NCI-H82 treated with DMSO at 0.1 percent for 48 hours (cell line): ENCODE results near the gene ZNF70.

ENCODE experiments used
- DNase-seq: peaks from one replicate; lab custom pipeline; 2025; ENCODE audit not compliant: unreplicated experiment; lab: John Stamatoyannopoulos, UW

The ZNF70 gene

DNA sequence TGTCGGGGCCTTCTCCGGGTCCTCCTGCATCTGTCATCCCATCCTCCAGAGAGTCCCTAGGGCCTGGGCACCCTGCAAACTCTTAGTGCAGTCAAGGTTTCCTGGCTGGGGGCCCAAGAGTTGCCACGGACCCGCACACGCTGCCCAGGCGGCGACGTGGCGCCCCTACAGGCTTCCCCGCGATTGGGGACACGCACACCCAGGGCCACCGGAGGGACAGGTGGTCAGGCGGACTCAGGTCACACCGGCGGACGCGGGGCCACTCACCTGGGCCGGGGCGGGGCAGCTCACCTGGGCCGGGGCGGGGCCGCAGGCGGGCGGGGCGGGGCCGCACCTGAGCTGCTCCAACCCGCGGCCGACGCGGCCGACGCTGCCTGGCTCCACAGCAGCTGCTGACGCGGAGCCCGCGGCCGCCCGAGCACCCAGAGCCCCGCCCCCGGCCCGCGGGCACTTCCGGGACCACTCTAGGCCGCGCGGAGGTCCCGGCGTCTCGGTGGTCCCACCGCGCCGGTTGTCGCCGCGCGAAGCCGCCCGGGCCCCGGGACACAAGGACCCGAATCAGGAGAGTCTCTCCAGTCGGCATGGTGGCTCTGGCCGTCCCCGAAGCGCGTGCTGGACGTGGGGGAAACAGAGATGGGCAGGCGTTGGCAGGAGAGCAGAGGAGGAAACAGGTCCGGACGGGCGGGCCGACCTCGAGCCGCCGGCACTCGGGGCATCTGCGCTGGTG, at the start of gene ZNF70:
TSS of gene ZNF70 (minus strand) at position 399 of the 727 bp plus-strand sequence. CDS start 5,972 bp downstream, outside the sequence.
- peak; percentile 17 for DNase-seq

DNA sequence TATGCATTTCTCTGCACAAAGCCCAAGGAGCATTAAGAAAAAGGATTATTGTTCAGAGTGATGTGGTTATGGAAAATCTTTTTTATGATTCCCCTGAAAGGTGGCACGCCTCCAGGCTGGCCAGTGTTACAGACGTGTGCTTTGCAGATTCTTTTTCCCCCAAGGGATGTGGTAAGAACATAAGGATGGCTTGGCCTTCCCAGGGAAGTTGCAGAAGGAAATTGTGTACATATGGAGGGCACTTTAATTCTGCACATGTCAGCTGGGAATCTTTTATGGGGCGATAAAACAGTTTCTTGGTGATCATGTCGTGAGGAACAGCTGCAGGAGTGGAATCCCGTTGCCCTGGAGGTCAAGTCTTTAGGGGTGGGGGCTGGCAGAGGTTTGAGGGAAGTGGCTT, 45.5 kb upstream of the ZNF70 start:
- DNase-seq = no peak

DNA sequence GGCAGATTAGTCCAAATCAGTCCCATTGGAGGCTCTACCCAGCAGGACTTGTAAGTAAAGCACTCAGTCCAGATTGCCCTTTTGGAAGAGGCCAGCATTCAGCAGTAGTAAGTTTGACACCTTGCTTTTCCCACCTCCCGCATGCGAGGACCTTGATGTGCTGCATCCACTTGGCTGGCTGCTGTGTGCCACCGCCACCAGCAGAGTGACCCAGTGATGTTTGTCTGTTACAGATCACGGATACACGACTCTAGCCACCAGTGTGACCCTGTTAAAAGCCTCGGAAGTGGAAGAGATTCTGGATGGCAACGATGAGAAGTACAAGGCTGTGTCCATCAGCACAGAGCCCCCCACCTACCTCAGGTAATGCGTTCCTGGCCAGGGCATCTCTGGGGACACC, 42.4 kb upstream of the ZNF70 start:
- DNase-seq = no peak

DNA sequence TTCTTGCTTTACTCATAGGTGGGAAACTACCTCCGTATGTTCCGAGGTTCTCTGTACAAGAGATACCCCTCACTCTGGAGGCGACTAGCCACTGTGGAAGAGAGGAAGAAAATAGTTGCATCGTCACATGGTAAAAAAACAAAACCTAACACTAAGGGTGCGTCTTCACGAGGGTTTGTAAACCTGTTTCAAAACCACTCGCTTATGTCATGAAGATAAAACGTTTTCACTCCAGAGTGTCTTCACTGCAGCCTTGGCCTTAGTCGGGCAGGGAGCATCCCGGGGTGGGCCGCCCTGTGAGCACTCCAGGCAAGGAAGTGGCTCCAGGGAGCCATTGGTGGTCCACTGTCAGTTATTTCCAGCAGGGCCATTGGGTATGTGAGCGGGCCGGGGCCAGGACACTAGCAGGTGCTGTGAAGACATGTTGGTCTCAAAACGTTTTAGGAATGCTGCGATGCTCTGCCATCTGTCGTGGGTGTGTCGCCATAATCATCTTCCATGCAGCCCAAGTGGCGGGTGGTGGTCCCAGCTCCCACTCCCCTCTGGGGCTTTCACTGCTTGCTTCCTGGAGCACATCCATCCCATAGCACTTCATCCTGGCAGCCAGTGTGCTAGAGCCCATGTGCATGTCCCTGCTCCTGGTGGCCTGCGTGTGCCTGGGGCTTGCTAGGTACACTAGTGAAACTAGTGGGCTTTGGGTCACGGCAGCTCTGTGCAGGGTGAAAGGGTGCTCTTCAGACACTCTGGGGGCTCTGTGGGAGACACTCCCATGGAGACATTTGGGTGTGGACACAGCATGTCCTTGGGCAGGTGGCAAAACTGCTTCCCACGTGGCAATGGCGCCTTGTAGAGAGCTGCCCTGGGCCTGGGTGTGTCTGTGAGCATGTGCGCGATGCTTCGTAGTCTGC, 41.1 kb upstream of the ZNF70 start:
- no peak for DNase-seq

DNA sequence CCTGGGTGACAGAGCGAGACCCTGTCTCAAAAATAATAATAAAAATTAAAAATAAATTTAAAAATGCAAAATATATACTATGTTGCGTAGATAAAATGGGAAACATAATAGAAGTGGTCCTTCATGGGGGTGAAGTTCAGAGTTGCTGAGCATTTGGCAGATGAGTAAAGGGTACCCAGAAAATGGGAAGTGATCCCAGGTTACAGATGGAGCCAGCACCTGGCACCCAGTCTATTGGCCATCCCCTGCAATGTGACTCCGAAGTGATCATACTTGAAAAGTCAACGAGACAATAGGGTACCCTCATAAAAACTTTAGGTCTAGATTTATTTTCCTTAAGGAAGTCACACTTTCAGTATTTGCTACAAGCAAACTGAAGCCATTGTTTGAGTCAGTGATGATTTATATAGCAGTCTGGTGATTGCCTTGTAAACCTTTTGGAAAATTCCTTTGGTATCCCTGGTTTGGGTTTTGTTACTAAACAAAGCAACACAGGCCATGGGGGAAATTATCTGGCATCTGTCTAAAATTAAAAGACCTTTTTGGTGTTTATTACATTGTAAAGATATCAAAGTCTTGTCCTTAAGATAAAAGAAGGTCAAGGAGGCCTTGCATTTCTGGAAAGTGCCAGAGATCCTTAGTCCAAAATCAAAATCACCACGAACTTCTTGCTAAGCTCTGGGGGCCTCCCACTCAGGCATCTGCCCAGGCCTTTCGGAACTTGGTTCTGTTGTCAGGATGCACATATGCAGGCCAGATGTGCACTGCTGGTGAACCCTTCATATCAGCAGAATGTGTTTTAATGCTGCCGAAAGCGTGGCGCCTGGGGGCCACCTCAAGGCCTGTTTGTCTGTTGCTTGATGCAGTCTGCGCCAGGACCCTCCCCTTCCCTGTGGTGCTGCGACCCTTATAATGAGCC, 40.2 kb upstream of the ZNF70 start:
- no peak for DNase-seq

- no peak for DNase-seq
Observed at GRCh38 chr22:23789638-23790037, 38.7 kb upstream of the ZNF70 start.

- no peak for DNase-seq
Observed at GRCh38 chr22:23789121-23789520, 38.2 kb upstream of the ZNF70 start.

DNA sequence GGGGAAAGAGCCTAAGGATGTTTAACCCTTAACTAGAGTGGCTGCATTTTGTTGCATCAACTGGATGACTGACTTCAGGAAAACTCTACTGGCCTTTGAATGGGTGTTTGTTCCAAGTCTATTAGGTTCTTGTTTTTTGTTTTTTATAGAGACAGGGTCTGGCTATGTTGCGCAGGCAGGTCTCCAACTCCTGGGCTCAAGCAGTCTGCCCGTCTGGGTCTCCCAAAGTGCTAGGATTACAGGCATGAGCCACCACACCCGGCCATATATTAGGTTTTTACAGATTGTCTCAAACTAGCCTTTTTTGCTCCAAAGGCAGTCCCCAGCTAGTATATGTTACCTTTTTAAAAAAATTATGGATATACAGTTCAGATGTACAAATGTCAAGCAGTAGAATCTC, 37.0 kb upstream of the ZNF70 start:
- DNase-seq = no peak

- no peak for DNase-seq
Observed at GRCh38 chr22:23787600-23787896, 36.6 kb upstream of the ZNF70 start.

DNA sequence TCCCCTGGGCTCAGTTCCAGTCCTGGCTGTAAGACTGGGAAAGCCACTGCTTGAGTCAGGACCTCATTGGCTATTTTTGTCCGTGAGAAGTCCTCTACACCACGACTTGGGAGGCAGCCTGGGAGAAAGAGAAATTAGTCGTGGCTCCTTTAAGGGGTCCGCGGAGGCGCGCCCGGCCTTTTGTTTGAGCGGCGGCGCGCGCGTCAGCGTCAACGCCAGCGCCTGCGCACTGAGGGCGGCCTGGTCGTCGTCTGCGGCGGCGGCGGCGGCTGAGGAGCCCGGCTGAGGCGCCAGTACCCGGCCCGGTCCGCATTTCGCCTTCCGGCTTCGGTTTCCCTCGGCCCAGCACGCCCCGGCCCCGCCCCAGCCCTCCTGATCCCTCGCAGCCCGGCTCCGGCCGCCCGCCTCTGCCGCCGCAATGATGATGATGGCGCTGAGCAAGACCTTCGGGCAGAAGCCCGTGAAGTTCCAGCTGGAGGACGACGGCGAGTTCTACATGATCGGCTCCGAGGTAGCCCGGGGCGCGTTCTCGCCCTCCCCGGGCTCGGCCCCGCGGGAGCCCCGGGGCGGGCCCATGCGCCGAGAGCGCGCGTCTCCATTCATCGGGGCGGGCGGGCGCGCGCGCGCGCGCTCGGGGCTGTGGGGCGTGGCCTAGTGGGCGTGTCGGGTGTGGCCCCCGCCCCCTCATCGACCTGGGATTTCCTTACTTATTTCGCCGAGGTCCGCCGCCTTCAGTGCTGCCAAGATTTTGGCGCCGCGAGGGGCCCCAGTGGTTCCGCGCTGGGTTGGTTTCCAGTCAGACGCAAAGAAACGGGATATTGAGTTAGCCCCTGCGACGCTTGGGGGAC, 36.1 kb upstream of the ZNF70 start, which contains the start of gene SMARCB1:
TSS of gene SMARCB1 (plus strand) at position 215 of the 848 bp plus-strand sequence. CDS start at position 419, 204 bp downstream.
- DNase-seq = peak; percentile 44

DNA sequence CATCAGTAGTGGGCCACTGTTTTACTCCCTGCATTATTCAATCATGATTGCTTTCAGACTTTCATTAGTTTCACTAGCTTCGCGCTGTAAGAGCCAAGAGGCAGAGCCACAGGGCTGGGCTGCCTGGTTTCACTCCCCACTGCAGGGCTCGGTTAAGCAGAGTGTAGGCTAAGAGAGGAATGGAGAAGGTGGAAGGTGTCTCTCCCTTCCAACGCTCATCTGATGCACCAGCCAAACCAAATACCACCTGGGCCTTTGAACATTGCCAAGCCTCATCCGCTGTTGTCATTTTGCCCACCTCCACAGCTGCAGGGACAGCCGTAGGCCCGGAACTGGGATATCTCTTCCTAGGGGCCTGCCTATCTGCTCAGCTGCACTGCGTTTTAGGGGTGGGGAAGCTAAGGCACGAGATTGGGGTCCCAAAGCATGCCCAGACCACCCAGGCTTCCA, 35.4 kb upstream of the ZNF70 start:
- DNase-seq = no peak

GRCh38 chr22:23784215-23784732, 33.4 kb upstream of the ZNF70 start:
- no peak for DNase-seq

DNA sequence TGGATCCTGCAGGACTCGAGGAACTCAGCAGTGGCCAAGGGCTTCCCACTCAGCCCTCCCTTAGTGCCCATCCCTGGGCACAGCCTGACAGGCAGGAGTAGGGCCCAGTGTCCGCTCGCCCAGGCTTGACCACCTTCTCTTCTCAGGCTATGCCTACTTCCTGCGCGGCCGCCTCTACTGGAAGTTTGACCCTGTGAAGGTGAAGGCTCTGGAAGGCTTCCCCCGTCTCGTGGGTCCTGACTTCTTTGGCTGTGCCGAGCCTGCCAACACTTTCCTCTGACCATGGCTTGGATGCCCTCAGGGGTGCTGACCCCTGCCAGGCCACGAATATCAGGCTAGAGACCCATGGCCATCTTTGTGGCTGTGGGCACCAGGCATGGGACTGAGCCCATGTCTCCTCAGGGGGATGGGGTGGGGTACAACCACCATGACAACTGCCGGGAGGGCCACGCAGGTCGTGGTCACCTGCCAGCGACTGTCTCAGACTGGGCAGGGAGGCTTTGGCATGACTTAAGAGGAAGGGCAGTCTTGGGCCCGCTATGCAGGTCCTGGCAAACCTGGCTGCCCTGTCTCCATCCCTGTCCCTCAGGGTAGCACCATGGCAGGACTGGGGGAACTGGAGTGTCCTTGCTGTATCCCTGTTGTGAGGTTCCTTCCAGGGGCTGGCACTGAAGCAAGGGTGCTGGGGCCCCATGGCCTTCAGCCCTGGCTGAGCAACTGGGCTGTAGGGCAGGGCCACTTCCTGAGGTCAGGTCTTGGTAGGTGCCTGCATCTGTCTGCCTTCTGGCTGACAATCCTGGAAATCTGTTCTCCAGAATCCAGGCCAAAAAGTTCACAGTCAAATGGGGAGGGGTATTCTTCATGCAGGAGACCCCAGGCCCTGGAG, 32.6 kb upstream of the ZNF70 start:
- no peak for DNase-seq

DNA sequence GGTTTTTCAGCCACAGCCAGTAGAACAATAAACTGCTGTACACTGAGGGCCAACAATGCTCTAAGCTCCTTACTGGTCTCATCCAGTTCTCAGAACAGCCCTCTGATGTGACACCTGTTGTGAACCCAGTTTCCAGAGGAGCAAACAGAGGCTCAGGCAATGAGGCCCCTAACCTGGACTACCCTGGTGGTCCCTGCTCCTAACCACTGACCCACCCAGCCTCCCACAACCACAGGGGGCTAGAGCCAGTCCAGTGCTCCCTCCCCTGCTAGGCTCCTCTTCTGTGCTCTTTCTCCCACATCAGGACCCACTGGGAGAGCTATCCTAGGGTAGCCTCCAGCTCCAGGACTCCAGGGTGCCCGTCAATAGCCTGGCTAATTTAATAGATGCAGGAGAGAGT, 31.8 kb upstream of the ZNF70 start:
- no peak for DNase-seq

GRCh38 chr22:23782252-23782651, 31.3 kb upstream of the ZNF70 start:
- no peak for DNase-seq

DNA sequence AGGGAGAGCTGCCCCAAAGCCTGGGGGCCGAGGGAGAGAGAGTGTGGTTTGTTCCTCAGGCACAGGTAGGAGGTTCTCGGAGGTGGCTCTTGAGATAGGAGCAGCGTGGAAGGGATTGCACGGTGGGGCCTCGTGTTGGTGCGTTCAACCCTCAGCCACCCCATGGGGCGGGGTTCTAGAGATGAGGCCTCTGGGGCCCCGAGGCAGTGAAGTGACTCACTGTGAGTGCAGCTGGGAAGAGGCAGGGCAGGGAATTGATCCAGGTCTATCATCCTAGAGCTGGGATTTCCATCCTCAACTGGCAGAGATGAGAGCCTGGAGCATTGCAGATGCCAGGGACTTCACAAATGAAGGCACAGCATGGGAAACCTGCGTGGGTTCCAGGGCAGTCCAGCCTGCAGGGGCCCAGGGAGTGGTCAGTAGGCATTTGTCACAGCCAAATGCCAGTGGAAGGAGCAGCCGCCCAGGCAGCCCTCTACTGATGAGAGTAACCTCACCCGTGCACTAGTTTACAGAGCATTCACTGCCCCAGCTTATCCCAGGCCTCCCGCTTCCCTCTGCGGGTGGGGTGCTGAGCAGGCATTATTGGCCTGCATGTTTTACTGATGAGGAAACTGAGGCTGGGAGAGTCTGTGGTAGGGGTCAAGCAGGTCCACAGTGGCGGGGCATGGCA, 30.7 kb upstream of the ZNF70 start:
- no peak for DNase-seq

- no peak for DNase-seq
Observed at GRCh38 chr22:23781065-23781464, 30.2 kb upstream of the ZNF70 start.

GRCh38 chr22:23780146-23780748, 29.3 kb upstream of the ZNF70 start:
- DNase-seq = no peak
